Liver (tissue), 9 donors: ENCODE results near the gene SIK2. TPM values are rescaled to one million over a fixed set of nuclear protein-coding genes. Genes with fewer than 3 reads are reported as not detected.

Experiments
- DNase-seq: peaks from one replicate; pipeline ENCODE4 v3.0.0-alpha.2; 2017; ENCODE audit warnings: low spot score
- H3K27ac ChIP-seq, 2 donors: one replicate each; pipeline ENCODE4 v1.7.0; 2013; ENCODE audit warnings: inconsistent platforms in 2 of 2, low read length in 2 of 2, control low read depth in 1 of 2, low read depth in 1 of 2, mild to moderate bottlenecking in 1 of 2
- H3K27me3 ChIP-seq, 4 donors: one replicate each; pipeline versions ENCODE4 v1.6.1 to v1.7.0; 2013; ENCODE audit warnings: low read length in 3 of 4, inconsistent platforms in 1 of 4, mild to moderate bottlenecking in 1 of 4, moderate library complexity in 1 of 4; ENCODE audit not compliant: control insufficient read depth in 4 of 4, insufficient read depth in 4 of 4
- H3K36me3 ChIP-seq, 4 donors: one replicate each; pipeline versions ENCODE4 v1.6.1 to v1.7.0; 2013; ENCODE audit warnings: low read length in 3 of 4, mild to moderate bottlenecking in 3 of 4, low read depth in 1 of 4, moderate library complexity in 1 of 4; ENCODE audit not compliant: control insufficient read depth in 4 of 4, insufficient read depth in 3 of 4
- H3K4me1 ChIP-seq, 4 donors: one replicate each; pipeline versions ENCODE4 v1.6.1 to v1.7.0; 2013; ENCODE audit warnings: low read length in 3 of 4, mild to moderate bottlenecking in 3 of 4, moderate library complexity in 1 of 4; ENCODE audit not compliant: control insufficient read depth in 4 of 4, insufficient read depth in 4 of 4
- H3K4me3 ChIP-seq, 3 donors: one replicate each; pipeline versions ENCODE4 v1.6.1 to v1.7.0; 2013; ENCODE audit warnings: low read length in 3 of 3, control low read depth in 1 of 3, low read depth in 1 of 3, mild to moderate bottlenecking in 1 of 3
- H3K9ac ChIP-seq, 2 donors: one replicate each; pipeline ENCODE4 v1.7.0; 2013; ENCODE audit warnings: low read length in 2 of 2, mild to moderate bottlenecking in 2 of 2, moderate library complexity in 2 of 2, control low read depth in 1 of 2, low read depth in 1 of 2
- H3K9me3 ChIP-seq, 4 donors: one replicate each; pipeline versions ENCODE4 v1.6.1 to v1.7.0; 2013; ENCODE audit warnings: low read length in 3 of 4; ENCODE audit not compliant: control insufficient read depth in 4 of 4
- ATF3 ChIP-seq: IDR thresholded peaks from 2 replicates; pipeline ENCODE4 v1.6.1; 2016; ENCODE audit warnings: antibody characterized with exemption
- CTCF ChIP-seq: fragments of 150-350 bp; IDR thresholded peaks from 2 replicates; pipeline ENCODE4 v1.5.1; 2017; ENCODE audit warnings: improper control_type of control experiment, low read depth, low read length; ENCODE audit not compliant: missing input control
- EGR1 ChIP-seq, 2 donors: IDR thresholded peaks; 2 replicates each; pipeline ENCODE4 v1.6.1; 2016 to 2018; ENCODE audit warnings: antibody characterized with exemption in 2 of 2, low read depth in 2 of 2
- FOXA1 ChIP-seq: IDR thresholded peaks from 2 replicates; pipeline ENCODE4 v1.6.1; 2016; ENCODE audit warnings: antibody characterized with exemption
- FOXA2 ChIP-seq: IDR thresholded peaks from 2 replicates; pipeline ENCODE4 v1.6.1; 2016; ENCODE audit warnings: antibody characterized with exemption
- GABPA ChIP-seq, 2 donors: IDR thresholded peaks in 1 of 2; conservative IDR thresholded peaks in 1 of 2; 2 replicates each; pipeline ENCODE4 v1.6.1; 2016; ENCODE audit warnings: antibody characterized with exemption in 2 of 2, mild to moderate bottlenecking in 1 of 2, moderate library complexity in 1 of 2
- HNF4A ChIP-seq, 2 donors: conservative IDR thresholded peaks; 2 replicates each; pipeline ENCODE4 v1.6.1; 2016; ENCODE audit warnings: antibody characterized with exemption in 2 of 2, mild to moderate bottlenecking in 2 of 2
- HNF4G ChIP-seq: IDR thresholded peaks from 2 replicates; pipeline ENCODE4 v1.6.1; 2016; ENCODE audit warnings: antibody characterized with exemption
- JUND ChIP-seq, 2 donors: IDR thresholded peaks; 2 replicates each; pipeline ENCODE4 v1.6.1; 2016; ENCODE audit warnings: antibody characterized with exemption in 2 of 2
- NR2F2 ChIP-seq: IDR thresholded peaks from 2 replicates; pipeline ENCODE4 v1.6.1; 2016; ENCODE audit warnings: antibody characterized with exemption
- RAD21 ChIP-seq, 2 donors: IDR thresholded peaks; 2 replicates each; pipeline ENCODE4 v1.6.1; 2016; ENCODE audit warnings: antibody characterized with exemption in 2 of 2, mild to moderate bottlenecking in 2 of 2
- REST ChIP-seq: IDR thresholded peaks from 2 replicates; pipeline ENCODE4 v1.6.1; 2016; ENCODE audit warnings: antibody characterized with exemption, mild to moderate bottlenecking
- RXRA ChIP-seq, 2 donors: IDR thresholded peaks; 2 replicates each; pipeline ENCODE4 v1.6.1; 2017 to 2018; ENCODE audit warnings: antibody characterized with exemption in 2 of 2, mild to moderate bottlenecking in 1 of 2
- SP1 ChIP-seq: IDR thresholded peaks from 2 replicates; pipeline ENCODE4 v1.6.1; 2018; ENCODE audit warnings: antibody characterized with exemption, mild to moderate bottlenecking
- TAF1 ChIP-seq: conservative IDR thresholded peaks from 2 replicates; pipeline ENCODE4 v1.6.1; 2016; ENCODE audit warnings: antibody characterized with exemption, mild to moderate bottlenecking
- YY1 ChIP-seq: IDR thresholded peaks from 2 replicates; pipeline ENCODE4 v1.6.1; 2016; ENCODE audit warnings: antibody characterized with exemption, mild to moderate bottlenecking
- ZBTB33 ChIP-seq: IDR thresholded peaks from 2 replicates; pipeline ENCODE4 v1.6.1; 2016; ENCODE audit warnings: antibody characterized with exemption
- WGBS: extraction: QIAGEN DNeasy Blood & Tissue Kit; methylation state at CpG from one replicate; pipeline ENCODE4 v1.1.7; 2013; 5-methylcytosine and 5-hydroxymethylcytosine counted together
- polyA plus RNA-seq, 2 donors: library from polyadenylated mRNA; stranded (reverse) in 1 of 2; unstranded in 1 of 2; fragments of 200-250 nt in 1 of 2; fragments of >200 nt in 1 of 2; fragmentation: Nextera tagmentation in 1 of 2; extraction: Ambion mirVana in 1 of 2; gene quantifications; one replicate each; pipeline versions ENCODE4 v1.2.1 to v1.2.3, GENCODE V29; 2013 to 2015
- total RNA-seq, 2 donors: library from RNA; depleted of rRNA; stranded (reverse); fragments of >200 nt; gene quantifications; one replicate each; pipeline ENCODE4 v1.2.3, GENCODE V29; 2014
- TF ChIP-seq, protein P1 (sequence below): IDR thresholded peaks from 2 replicates; pipeline ENCODE4 v1.6.1; 2016; ENCODE audit warnings: antibody characterized with exemption
- donor health status: healthy.
- donor health status: healthy.
- donor health status: healthy.
- donor health status: healthy.
- donor health status: healthy.

SIK2 gene
- total and polyA plus RNA-seq, 4 donors, result 6.5 to 15.0 (median 9.3) TPM

- TF ChIP-seq ATF3 (no peak), JUND (IDR thresholded peaks at IDR 0.05) (peak in 1 of 2 donors; percentile 51), FOXA2 (peak; percentile 31), REST (peak; percentile 64), RXRA (IDR thresholded peaks at IDR 0.05) (peak; percentile 69 to 73), HNF4A (conservative IDR thresholded peaks at IDR 0.05) (peak in 1 of 2 donors; percentile 14), CTCF (no peak), RAD21 (IDR thresholded peaks at IDR 0.05) (peak; percentile 18 to 61), ZBTB33 (peak; percentile 39), EGR1 (IDR thresholded peaks at IDR 0.05; ENCODE audit: low read depth in 2 of 2) (no peak), HNF4G (no peak), NR2F2 (no peak), GABPA (IDR thresholded peaks at IDR 0.05 in 1 of 2, conservative IDR thresholded peaks at IDR 0.05 in 1 of 2) (no peak), YY1 (peak; percentile 81), TAF1 (peak; percentile 84), FOXA1 (no peak), SP1 (peak; percentile 22)
- TF ChIP-seq, protein P1, sequence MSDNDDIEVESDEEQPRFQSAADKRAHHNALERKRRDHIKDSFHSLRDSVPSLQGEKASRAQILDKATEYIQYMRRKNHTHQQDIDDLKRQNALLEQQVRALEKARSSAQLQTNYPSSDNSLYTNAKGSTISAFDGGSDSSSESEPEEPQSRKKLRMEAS, result peak; percentile 39
- Histone ChIP-seq H3K27me3 (no peaks in the 10 kb centered on the region), H3K9ac (peak overlapping the region in 1 of 2 donors; percentile 81), H3K9me3 (no peaks in the 10 kb centered on the region), H3K27ac (peak overlapping the region; percentile 73 to 91), H3K4me1 (peaks cover 5 to 54% (median 31%) of the 10 kb centered on the region in 4 donors), H3K36me3 (no peaks in the 10 kb centered on the region), H3K4me3 (peak overlapping the region; percentile 32 to 62 (median 46))
- 32% methylated on average over 3 of the region's 3 CpGs for WGBS
- no peak for DNase-seq
Observed at GRCh38 chr11:111778047-111778558, 175.9 kb downstream of the SIK2 start.
